NT2/D1 (cell line): ENCODE results near the gene PCDHGB3.
"Not testable (repeated sequence)": the region's sequence is repeated elsewhere in the genome, so short reads cannot be mapped to it uniquely, and the experiment has no call there.

ENCODE experiments used
- DNase-seq: peaks from one replicate; pipeline ENCODE4 v3.0.0-alpha.2; 2011; ENCODE audit warnings: low read depth, low spot score
- H3K27me3 ChIP-seq: 2 replicates; pipeline ENCODE4 v1.6.0; 2011; ENCODE audit warnings: mild to moderate bottlenecking; ENCODE audit not compliant: insufficient read length, insufficient read depth
- H3K36me3 ChIP-seq: 2 replicates; pipeline ENCODE4 v1.6.1; 2011; ENCODE audit warnings: mild to moderate bottlenecking, low read length, mixed read lengths; ENCODE audit not compliant: insufficient read depth, insufficient read length
- H3K4me1 ChIP-seq: 2 replicates; pipeline ENCODE4 v1.5.1; 2011; ENCODE audit not compliant: insufficient read depth, insufficient read length
- H3K4me3 ChIP-seq: 2 replicates; pipeline ENCODE4 v1.5.1; 2011; ENCODE audit warnings: low read depth; ENCODE audit not compliant: insufficient read length
- H3K9ac ChIP-seq: 2 replicates; pipeline ENCODE4 v1.6.0; 2011; ENCODE audit warnings: low read depth; ENCODE audit not compliant: insufficient read length
- H3K9me3 ChIP-seq: 2 replicates; pipeline ENCODE4 v1.5.1; 2011; ENCODE audit warnings: mild to moderate bottlenecking, low read length; ENCODE audit not compliant: insufficient read depth
- SUZ12 ChIP-seq: IDR thresholded peaks from 2 replicates; pipeline ENCODE4 v1.6.1; 2011; ENCODE audit not compliant: insufficient read length, insufficient read depth; ENCODE audit errors: extremely low read depth
- YY1 ChIP-seq: IDR thresholded peaks from 2 replicates; pipeline ENCODE4 v1.6.1; 2011; ENCODE audit not compliant: insufficient read length, insufficient read depth
- ZNF274 ChIP-seq: IDR thresholded peaks from 2 replicates; pipeline ENCODE4 v1.6.1; 2011; ENCODE audit warnings: mild to moderate bottlenecking, low read depth, low read length

The PCDHGB3 gene

GRCh38 chr5:141398608-141399007 is 28.6 kb downstream of the PCDHGB3 start:
- no peaks in the 10 kb centered on the region for H3K36me3 ChIP-seq
- no peak overlapping the region for H3K9ac ChIP-seq
- peaks cover 8% of the 10 kb centered on the region; the same call in 1 of the 2 replicates for H3K9me3 ChIP-seq
- no peaks in the 10 kb centered on the region for H3K4me1 ChIP-seq
- DNase-seq = no peak
- H3K4me3 ChIP-seq = no peak overlapping the region
- no peaks in the 10 kb centered on the region for H3K27me3 ChIP-seq
- TF ChIP-seq YY1 (no peak), ZNF274 (no peak), SUZ12 (no peak)

- H3K27me3 ChIP-seq = no peaks in the 10 kb centered on the region
- no peak overlapping the region for H3K9ac ChIP-seq
- H3K4me1 ChIP-seq = no peaks in the 10 kb centered on the region
- H3K4me3 ChIP-seq = no peak overlapping the region
- TF ChIP-seq YY1 = no peak
- no peak for TF ChIP-seq ZNF274
- TF ChIP-seq SUZ12 = no peak
- DNase-seq = no peak
- no peaks in the 10 kb centered on the region for H3K36me3 ChIP-seq
- peaks cover 4% of the 10 kb centered on the region; the same call in 1 of the 2 replicates for H3K9me3 ChIP-seq
These were observed 29.7 kb downstream of the PCDHGB3 start for GRCh38 chr5:141399555-141400258.

GRCh38 chr5:141402553-141403243 is 32.7 kb downstream of the PCDHGB3 start, which contains the start of gene PCDHGA9:
PCDHGA9 (plus strand) TSS chr5:141402778; CDS start chr5:141402953, 175 bp downstream.
- TF ChIP-seq YY1 = no peak
- TF ChIP-seq ZNF274 = no peak
- no peak for TF ChIP-seq SUZ12
- Histone ChIP-seq H3K4me1 (no peaks in the 10 kb centered on the region), H3K9ac (no peak within 1 kb of the TSS), H3K27me3 (no peaks in the 10 kb centered on the region), H3K9me3 (peaks cover 4% of the 10 kb centered on the region; the same call in 1 of the 2 replicates), H3K36me3 (no peaks in the 10 kb centered on the region), H3K4me3 (no peak within 1 kb of the TSS)
- no peak for DNase-seq

- TF ChIP-seq ZNF274 = no peak
- TF ChIP-seq YY1 = no peak
- TF ChIP-seq SUZ12 = no peak
- Histone ChIP-seq H3K27me3 (peaks cover 3% of the 10 kb centered on the region), H3K4me1 (no peaks in the 10 kb centered on the region), H3K9ac (no peak overlapping the region), H3K36me3 (no peaks in the 10 kb centered on the region), H3K9me3 (peaks cover 4% of the 10 kb centered on the region; the same call in 1 of the 2 replicates), H3K4me3 (no peak overlapping the region)
- no peak for DNase-seq
These were observed 33.3 kb downstream of the PCDHGB3 start for GRCh38 chr5:141403387-141403786.

- H3K4me1 ChIP-seq, H3K36me3 ChIP-seq, H3K9me3 ChIP-seq: not testable (repeated sequence)
- DNase-seq = peak; percentile 57
- Histone ChIP-seq H3K9ac (peak within 1 kb of the TSS; percentile 56), H3K4me3 (peak within 1 kb of the TSS; percentile 53), H3K27me3 (peaks cover 17% of the 10 kb centered on the region)
These were observed 37.9 kb downstream of the PCDHGB3 start, which contains the start of gene PCDHGB6 for GRCh38 chr5:141407790-141408505. PCDHGB6 (plus strand) TSS chr5:141408021; CDS start chr5:141408203, 182 bp downstream.

GRCh38 chr5:141409598-141410306 is 39.7 kb downstream of the PCDHGB3 start:
- TF ChIP-seq ZNF274 (no peak), SUZ12 (no peak), YY1 (no peak)
- peaks cover 10% of the 10 kb centered on the region; the same call in 1 of the 2 replicates for H3K9me3 ChIP-seq
- no peak overlapping the region for H3K4me3 ChIP-seq
- H3K27me3 ChIP-seq = peaks cover 17% of the 10 kb centered on the region
- DNase-seq = no peak
- no peak overlapping the region for H3K9ac ChIP-seq
- H3K4me1 ChIP-seq = no peaks in the 10 kb centered on the region
- H3K36me3 ChIP-seq = no peaks in the 10 kb centered on the region

- no peaks in the 10 kb centered on the region for H3K36me3 ChIP-seq
- H3K4me3 ChIP-seq = no peak overlapping the region
- H3K27me3 ChIP-seq = peaks cover 17% of the 10 kb centered on the region
- peaks cover 10% of the 10 kb centered on the region; the same call in 1 of the 2 replicates for H3K9me3 ChIP-seq
- H3K4me1 ChIP-seq = no peaks in the 10 kb centered on the region
- no peak for TF ChIP-seq YY1
- no peak for TF ChIP-seq SUZ12
- TF ChIP-seq ZNF274 = no peak
- no peak overlapping the region for H3K9ac ChIP-seq
- DNase-seq = no peak
These were observed 41.5 kb downstream of the PCDHGB3 start for GRCh38 chr5:141411575-141411974.
